Hepatocyte (in vitro differentiated cells): Measurements from ENCODE around the gene CRELD2. TPM values are rescaled to one million over a fixed set of nuclear protein-coding genes. Genes with fewer than 3 reads are reported as not detected.

ENCODE experiments used
- DNase-seq: peaks from one replicate; pipeline ENCODE4 v3.0.0-alpha.2; 2016; ENCODE audit warnings: low spot score
- H2AFZ ChIP-seq: fragments of 200-600 bp; sonication (generic); 2 replicates; pipeline ENCODE4 v1.6.0; 2016; ENCODE audit warnings: antibody characterized with exemption, mild to moderate bottlenecking
- H3K27ac ChIP-seq: fragments of 200-600 bp; sonication (generic); 2 replicates; pipeline ENCODE4 v1.5.1; 2016; ENCODE audit warnings: mild to moderate bottlenecking
- H3K27me3 ChIP-seq: fragments of 200-600 bp; sonication (generic); 2 replicates; pipeline ENCODE4 v1.6.1; 2016
- H3K36me3 ChIP-seq: fragments of 200-600 bp; sonication (generic); replicated peaks from 2 replicates; pipeline ENCODE4 v1.5.1; 2016; ENCODE audit warnings: low read depth; ENCODE audit not compliant: insufficient read depth
- H3K4me1 ChIP-seq: fragments of 200-600 bp; sonication (generic); 2 replicates; pipeline ENCODE4 v1.5.1; 2016; ENCODE audit warnings: mild to moderate bottlenecking, moderate library complexity; ENCODE audit not compliant: insufficient read depth
- H3K4me2 ChIP-seq: fragments of 200-600 bp; sonication (generic); 2 replicates; pipeline ENCODE4 v1.6.0; 2016
- H3K4me3 ChIP-seq: fragments of 200-600 bp; sonication (generic); 2 replicates; pipeline ENCODE4 v1.5.1; 2016; ENCODE audit warnings: mild to moderate bottlenecking
- H3K79me2 ChIP-seq: fragments of 200-600 bp; sonication (generic); 2 replicates; pipeline ENCODE4 v1.6.0; 2017; ENCODE audit warnings: mild to moderate bottlenecking
- H3K9me2 ChIP-seq: fragments of 200-600 bp; sonication (generic); replicated peaks from 2 replicates; pipeline ENCODE4 v1.6.0; 2017; ENCODE audit warnings: mild to moderate bottlenecking; ENCODE audit not compliant: insufficient read depth
- H3K9me3 ChIP-seq: fragments of 200-600 bp; sonication (generic); 2 replicates; pipeline ENCODE4 v1.5.1; 2016; ENCODE audit warnings: low read depth, mild to moderate bottlenecking
- H4K20me1 ChIP-seq: fragments of 200-600 bp; sonication (generic); 2 replicates; pipeline ENCODE4 v1.6.0; 2016; ENCODE audit warnings: mild to moderate bottlenecking; ENCODE audit not compliant: insufficient read depth, poor library complexity, severe bottlenecking
- CTCF ChIP-seq: fragments of 200-600 bp; sonication (generic); IDR thresholded peaks from 2 replicates; pipeline ENCODE4 v1.5.1; 2016; ENCODE audit warnings: antibody characterized with exemption, mild to moderate bottlenecking; ENCODE audit not compliant: poor library complexity
- EZH2 ChIP-seq: fragments of 200-600 bp; sonication (generic); IDR thresholded peaks from 2 replicates; pipeline ENCODE4 v1.6.1; 2016; ENCODE audit warnings: antibody characterized with exemption, mild to moderate bottlenecking, borderline replicate concordance
- EZH2phosphoT487 ChIP-seq: fragments of 200-600 bp; sonication (generic); IDR thresholded peaks from one replicate; pipeline ENCODE4 v1.6.1; 2018; ENCODE audit warnings: antibody characterized with exemption, mild to moderate bottlenecking, low read depth, moderate library complexity; ENCODE audit not compliant: unreplicated experiment, severe bottlenecking
- WGBS: methylation state at CpG from one replicate; pipeline ENCODE4 v1.1.6; 2016; ENCODE audit warnings: low lambda C conversion rate; ENCODE audit errors: missing lambda C conversion rate; 5-methylcytosine and 5-hydroxymethylcytosine counted together
- polyA plus RNA-seq: library from polyadenylated mRNA; unstranded; fragments of >200 nt; fragmentation: Nextera tagmentation; extraction: Ambion mirVana; gene quantifications from 2 replicates; pipeline ENCODE4 v1.2.1, GENCODE V29; 2016
- total RNA-seq: library from RNA; depleted of rRNA; stranded (reverse); fragments of >200 nt; gene quantifications from 2 replicates; pipeline ENCODE4 v1.2.3, GENCODE V29; 2014

Gene CRELD2
- total and polyA plus RNA-seq, 2 experiments from 2014 or later, result 79.7 to 129 TPM

GRCh38 chr22:49957826-49958365 is 39.5 kb downstream of the CRELD2 start:
- Histone ChIP-seq H3K27me3 (no peaks in the 10 kb centered on the region), H3K36me3 (no peaks in the 10 kb centered on the region), H4K20me1 (peaks cover 17% of the 10 kb centered on the region), H3K4me1 (peaks cover 31% of the 10 kb centered on the region), H3K9me2 (no peaks in the 10 kb centered on the region), H3K4me2 (no peak overlapping the region), H2AFZ (no peak overlapping the region), H3K79me2 (peaks cover 17% of the 10 kb centered on the region), H3K27ac (peak overlapping the region; percentile 94), H3K4me3 (no peak overlapping the region), H3K9me3 (no peaks in the 10 kb centered on the region)
- no peak for DNase-seq
- no peak for TF ChIP-seq EZH2
- no peak for TF ChIP-seq EZH2phosphoT487
- no peak for TF ChIP-seq CTCF
- WGBS, result 82% methylated on average over 9 of the region's 12 CpGs

GRCh38 chr22:49958366-49958921 is 40.0 kb downstream of the CRELD2 start:
- H3K4me2 ChIP-seq, result no peak overlapping the region

GRCh38 chr22:49958931-49959781 is 40.7 kb downstream of the CRELD2 start:
- no peaks in the 10 kb centered on the region for H3K27me3 ChIP-seq

More at GRCh38 chr22:49958366-49958921, 40.0 kb downstream of the CRELD2 start:
- Histone ChIP-seq H3K9me3 (no peaks in the 10 kb centered on the region), H3K36me3 (no peaks in the 10 kb centered on the region), H3K9me2 (no peaks in the 10 kb centered on the region), H3K79me2 (peaks cover 22% of the 10 kb centered on the region), H2AFZ (no peak overlapping the region), H3K4me3 (no peak overlapping the region), H3K27me3 (no peaks in the 10 kb centered on the region), H4K20me1 (peaks cover 22% of the 10 kb centered on the region), H3K4me1 (peaks cover 32% of the 10 kb centered on the region), H3K27ac (peak overlapping the region; percentile 94)
- no peak for TF ChIP-seq EZH2
- no peak for TF ChIP-seq EZH2phosphoT487
- no peak for TF ChIP-seq CTCF
- 87% methylated on average over 16 of the region's 16 CpGs for WGBS
- DNase-seq, result no peak

More at GRCh38 chr22:49958931-49959781, 40.7 kb downstream of the CRELD2 start:
- H3K4me2 ChIP-seq, result peak overlapping the region; percentile 97
- H3K79me2 ChIP-seq, result peaks cover 29% of the 10 kb centered on the region
- peak overlapping the region; percentile 43 for H3K4me3 ChIP-seq
- peak overlapping the region; percentile 94 for H3K27ac ChIP-seq
- H3K36me3 ChIP-seq, result no peaks in the 10 kb centered on the region
- no peak for DNase-seq
- WGBS, result 82% methylated on average over 29 of the region's 29 CpGs
- no peaks in the 10 kb centered on the region for H3K9me3 ChIP-seq
- H3K9me2 ChIP-seq, result no peaks in the 10 kb centered on the region
- peaks cover 30% of the 10 kb centered on the region for H4K20me1 ChIP-seq
- TF ChIP-seq CTCF, result no peak
- TF ChIP-seq EZH2phosphoT487, result no peak
- TF ChIP-seq EZH2, result no peak
- peaks cover 38% of the 10 kb centered on the region for H3K4me1 ChIP-seq
- no peak overlapping the region for H2AFZ ChIP-seq
